K562 (cell line): ENCODE measurements around the gene BCL11A. TPM values are rescaled to one million over a fixed set of nuclear protein-coding genes. Genes with fewer than 3 reads are reported as not detected.

Experiments used
- ATAC-seq: fragments of 200-7000 bp; cut with Tn5 transposase; 3 replicates; pipeline ENCODE4 v1.9.1; 2020; ENCODE audit warnings: moderate library complexity
- BruUV-seq: library from RNA; stranded (reverse); fragments of 400-500 nt; replicated peaks from 2 replicates; lab custom pipeline; 2021; lab: Mats Ljungman, UMichigan
- CTCF ChIA-PET: fragments of 300-600 bp; formaldehyde crosslinking; extraction: SDS; loops from one replicate; lab custom pipeline; 2021; ENCODE audit warnings: low intra/inter-chr PET ratio; lab: Yijun Ruan, JAX
- POLR2A ChIA-PET: fragments of 300-600, 350-650 bp; sonication (Branson Sonifier 250); formaldehyde crosslinking; extraction: SDS; loops from one replicate; lab custom pipeline; 2021; ENCODE audit warnings: antibody characterized with exemption, inconsistent platforms; lab: Yijun Ruan, JAX
- DNase-seq, 4 experiments: peaks; one replicate each; pipeline versions ENCODE4 v3.0.0 to v3.0.0-alpha.2; 2011 to 2018; ENCODE audit warnings: low spot score in 3 of 4, mixed read lengths in 3 of 4; ENCODE audit errors: extremely low read depth in 1 of 4
- FAIRE-seq: peaks from 2 replicates; lab custom pipeline; 2011; peaks lifted over from hg19 to GRCh38; lab: Jason Lieb, UNC
- H2AFZ ChIP-seq: 2 replicates; pipeline ENCODE4 v1.6.0; 2011; ENCODE audit warnings: low read depth, low read length, control low read depth, inconsistent platforms
- H3K27ac ChIP-seq: fragments of 200-600 bp; 3 replicates; pipeline ENCODE4 v1.8.0; 2011; ENCODE audit warnings: low read depth, mild to moderate bottlenecking, control low read depth, inconsistent platforms, low read length, moderate library complexity, mixed read lengths; ENCODE audit errors: extremely low read depth
- H3K27me3 ChIP-seq, 2 experiments: fragments of 300-600 bp in 1 of 2; 2 replicates in 1 of 2; 3 replicates in 1 of 2; pipeline versions ENCODE4 v1.6.0 to v1.8.0; 2011; ENCODE audit warnings: inconsistent platforms in 2 of 2, low read length in 2 of 2, mild to moderate bottlenecking in 1 of 2, mixed read lengths in 1 of 2, moderate library complexity in 1 of 2; ENCODE audit not compliant: control insufficient read depth in 2 of 2, insufficient read depth in 2 of 2
- H3K36me3 ChIP-seq: fragments of 300-600 bp; 3 replicates; pipeline ENCODE4 v1.8.0; 2011; ENCODE audit warnings: mild to moderate bottlenecking, low read length, inconsistent platforms; ENCODE audit not compliant: control insufficient read depth, insufficient read depth
- H3K4me1 ChIP-seq, 2 experiments: fragments of 200-600 bp in 1 of 2; replicated peaks in 1 of 2; 2 replicates in 1 of 2; 3 replicates in 1 of 2; pipeline versions ENCODE4 v1.5.1 to v1.8.0; 2011; ENCODE audit warnings: inconsistent platforms in 2 of 2, low read length in 2 of 2, mild to moderate bottlenecking in 1 of 2, mixed read lengths in 1 of 2, moderate library complexity in 1 of 2; ENCODE audit not compliant: control insufficient read depth in 2 of 2, insufficient read depth in 2 of 2
- H3K4me2 ChIP-seq: 2 replicates; pipeline ENCODE4 v1.6.1; 2011; ENCODE audit warnings: low read length, control low read depth, inconsistent platforms, mixed read lengths; ENCODE audit not compliant: insufficient read depth
- H3K4me3 ChIP-seq: fragments of 200-600 bp; sonication (generic), shearing (Covaris generic); 2 replicates; pipeline ENCODE4 v1.5.1; 2016; ENCODE audit warnings: control low read depth, inconsistent platforms
- H3K79me2 ChIP-seq: fragments of 200-600 bp; 3 replicates; pipeline ENCODE4 v1.8.0; 2011; ENCODE audit warnings: low read length, inconsistent platforms; ENCODE audit not compliant: control insufficient read depth, insufficient read depth
- H3K9ac ChIP-seq, 2 experiments: 2 replicates each; pipeline versions ENCODE4 v1.6.0 to v1.6.1; 2011; ENCODE audit warnings: low read depth in 2 of 2, low read length in 2 of 2, control low read depth in 1 of 2, inconsistent platforms in 1 of 2, mild to moderate bottlenecking in 1 of 2, mixed read lengths in 1 of 2; ENCODE audit not compliant: insufficient read depth in 1 of 2
- H3K9me1 ChIP-seq: one replicate; pipeline ENCODE4 v1.6.0; 2011; ENCODE audit warnings: inconsistent platforms, mild to moderate bottlenecking, low read length, moderate library complexity; ENCODE audit not compliant: control insufficient read depth, insufficient read depth
- H3K9me3 ChIP-seq: replicated peaks from 2 replicates; pipeline ENCODE4 v1.5.1; 2011; ENCODE audit warnings: low read depth, low read length, inconsistent platforms; ENCODE audit not compliant: control insufficient read depth, insufficient read depth
- H4K20me1 ChIP-seq: replicated peaks from 2 replicates; pipeline ENCODE4 v1.6.1; 2011; ENCODE audit warnings: low read length, inconsistent platforms, mixed read lengths; ENCODE audit not compliant: control insufficient read depth, insufficient read depth
- CREM ChIP-seq: IDR thresholded peaks from 2 replicates; pipeline ENCODE4 v1.6.1; 2014; ENCODE audit warnings: antibody characterized with exemption, low read depth
- FOXJ2 ChIP-seq: fragments of 200-800 bp; sonication (Bioruptor generic); IDR thresholded peaks from 2 replicates; pipeline ENCODE4 v1.6.1; 2016; ENCODE audit warnings: missing genetic modification characterization, missing compliant biosample characterization
- STAT5A ChIP-seq: IDR thresholded peaks from 2 replicates; pipeline ENCODE4 v1.6.1; 2012; ENCODE audit warnings: low read length, inconsistent platforms, borderline replicate concordance
- ZNF696 ChIP-seq: fragments of 250-450 bp; sonication (Bioruptor Pico); conservative IDR thresholded peaks from 2 replicates; pipeline ENCODE4 v1.4.0; 2020; ENCODE audit warnings: mild to moderate bottlenecking, moderate library complexity
- WGBS: fragments of 100-300 bp; shearing (Covaris generic); methylation state at CpG from one replicate; pipeline ENCODE4 v1.1.6; 2016; ENCODE audit warnings: low coverage, mixed read lengths; ENCODE audit not compliant: insufficient coverage; ENCODE audit errors: missing lambda C conversion rate; 5-methylcytosine and 5-hydroxymethylcytosine counted together
- in situ Hi-C: fragments of 300-500 bp; cut with MboI; formaldehyde crosslinking; loops from 4 replicates; pipeline ENCODE4 v1.15.0; 2018; ENCODE audit warnings: inconsistent platforms, mixed read lengths
- intact Hi-C: fragments of 100-400 bp; cut with micrococcal nuclease; formaldehyde crosslinking; loops from 2 replicates; pipeline ENCODE4 v1.14.2; 2022
- polyA plus RNA-seq, 8 experiments: library from polyadenylated mRNA; depleted of rRNA in 4 of 8; stranded (reverse) in 5 of 8; unstranded in 3 of 8; fragments of >200 nt; fragmentation: Nextera tagmentation in 2 of 8; fragmentation: Illumina TruSeq in 1 of 8; extraction: Ambion mirVana in 2 of 8; extraction: Trizol in 1 of 8; gene quantifications; 2 replicates each; pipeline versions ENCODE4 v1.2.1 to v1.2.3, GENCODE V29; 2011 to 2014; ENCODE audit warnings: inconsistent platforms in 1 of 8, missing spikeins in 1 of 8
- total RNA-seq, 7 experiments: library from RNA; depleted of rRNA in 6 of 7; stranded (reverse); fragments of >200 nt in 6 of 7; fragmentation: Illumina TruSeq in 2 of 7; extraction: Trizol in 2 of 7; gene quantifications; 2 replicates each; pipeline versions ENCODE4 v1.2.1 to v1.2.3, GENCODE V29; 2011 to 2021; ENCODE audit warnings: low replicate concordance in 1 of 7
- TF ChIP-seq, protein P1 (sequence below): sonication (generic); formaldehyde crosslinking; IDR thresholded peaks from 2 replicates; pipeline ENCODE4 v1.8.0; 2022; ENCODE audit warnings: mild to moderate bottlenecking, missing genetic modification reagents
- TF ChIP-seq, protein P2 (sequence below), 3 experiments: IDR thresholded peaks in 2 of 3; conservative IDR thresholded peaks in 1 of 3; 2 replicates each; pipeline ENCODE4 v1.5.1; 2011 to 2012; ENCODE audit warnings: low read length in 3 of 3, mild to moderate bottlenecking in 3 of 3, control low read depth in 2 of 3, improper control_type of control experiment in 1 of 3, inconsistent platforms in 1 of 3, low read depth in 1 of 3, mixed read lengths in 1 of 3, moderate library complexity in 1 of 3; ENCODE audit not compliant: insufficient read depth in 2 of 3

Gene BCL11A
- total and polyA plus RNA-seq, 9 of the 15 experiments (the other 6 are each of a cell fraction or from before 2014, with no cell fraction given) = 0.13 TPM; not detected in 8

DNA sequence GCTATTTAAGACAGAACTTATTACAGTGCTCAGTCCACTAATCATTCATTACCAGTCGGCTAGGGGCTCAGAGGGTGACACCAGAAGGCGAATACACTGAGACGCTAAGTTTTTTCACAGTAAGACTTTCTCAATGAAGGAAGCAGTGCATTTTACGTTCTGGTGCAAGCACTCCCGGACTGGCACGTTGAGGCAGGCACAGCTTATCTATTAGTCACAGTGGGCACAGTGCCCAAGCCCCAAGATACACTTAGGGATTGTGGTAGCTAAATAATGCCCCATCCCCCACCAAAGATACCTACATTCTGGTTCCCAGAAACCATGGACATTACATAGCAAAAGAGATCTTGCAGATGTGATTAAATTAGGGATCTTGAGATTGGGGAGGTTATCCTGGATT, 32.6 kb upstream of the BCL11A start:
- no peaks in the 10 kb centered on the region for H3K79me2 ChIP-seq
- H4K20me1 ChIP-seq = no peaks in the 10 kb centered on the region
- no peak overlapping the region for H3K27ac ChIP-seq
- ChIA-PET CTCF (no interaction called here), POLR2A (interaction anchor here (0.5 to 0.6 kb wide), 3 partner anchors 15 to 633 kb away, joined by 3 to 4 read pairs (median 3); no protein-coding TSS in a partner anchor)
- DNase-seq (no peak), FAIRE-seq (no peak), ATAC-seq (no peak)
- H3K9ac ChIP-seq = no peak overlapping the region
- in situ Hi-C loops = no loop called here
- no peak for TF ChIP-seq ZNF696
- TF ChIP-seq, protein P1, sequence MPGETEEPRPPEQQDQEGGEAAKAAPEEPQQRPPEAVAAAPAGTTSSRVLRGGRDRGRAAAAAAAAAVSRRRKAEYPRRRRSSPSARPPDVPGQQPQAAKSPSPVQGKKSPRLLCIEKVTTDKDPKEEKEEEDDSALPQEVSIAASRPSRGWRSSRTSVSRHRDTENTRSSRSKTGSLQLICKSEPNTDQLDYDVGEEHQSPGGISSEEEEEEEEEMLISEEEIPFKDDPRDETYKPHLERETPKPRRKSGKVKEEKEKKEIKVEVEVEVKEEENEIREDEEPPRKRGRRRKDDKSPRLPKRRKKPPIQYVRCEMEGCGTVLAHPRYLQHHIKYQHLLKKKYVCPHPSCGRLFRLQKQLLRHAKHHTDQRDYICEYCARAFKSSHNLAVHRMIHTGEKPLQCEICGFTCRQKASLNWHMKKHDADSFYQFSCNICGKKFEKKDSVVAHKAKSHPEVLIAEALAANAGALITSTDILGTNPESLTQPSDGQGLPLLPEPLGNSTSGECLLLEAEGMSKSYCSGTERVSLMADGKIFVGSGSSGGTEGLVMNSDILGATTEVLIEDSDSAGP (CRISPR knock-in tag) = no peak
- TF ChIP-seq CREM = no peak
- no peak for TF ChIP-seq FOXJ2 (tag)
- TF ChIP-seq, protein P2, sequence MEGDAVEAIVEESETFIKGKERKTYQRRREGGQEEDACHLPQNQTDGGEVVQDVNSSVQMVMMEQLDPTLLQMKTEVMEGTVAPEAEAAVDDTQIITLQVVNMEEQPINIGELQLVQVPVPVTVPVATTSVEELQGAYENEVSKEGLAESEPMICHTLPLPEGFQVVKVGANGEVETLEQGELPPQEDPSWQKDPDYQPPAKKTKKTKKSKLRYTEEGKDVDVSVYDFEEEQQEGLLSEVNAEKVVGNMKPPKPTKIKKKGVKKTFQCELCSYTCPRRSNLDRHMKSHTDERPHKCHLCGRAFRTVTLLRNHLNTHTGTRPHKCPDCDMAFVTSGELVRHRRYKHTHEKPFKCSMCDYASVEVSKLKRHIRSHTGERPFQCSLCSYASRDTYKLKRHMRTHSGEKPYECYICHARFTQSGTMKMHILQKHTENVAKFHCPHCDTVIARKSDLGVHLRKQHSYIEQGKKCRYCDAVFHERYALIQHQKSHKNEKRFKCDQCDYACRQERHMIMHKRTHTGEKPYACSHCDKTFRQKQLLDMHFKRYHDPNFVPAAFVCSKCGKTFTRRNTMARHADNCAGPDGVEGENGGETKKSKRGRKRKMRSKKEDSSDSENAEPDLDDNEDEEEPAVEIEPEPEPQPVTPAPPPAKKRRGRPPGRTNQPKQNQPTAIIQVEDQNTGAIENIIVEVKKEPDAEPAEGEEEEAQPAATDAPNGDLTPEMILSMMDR (IDR thresholded peaks at IDR 0.05 in 2 of 3, conservative IDR thresholded peaks at IDR 0.05 in 1 of 3; ENCODE audit: insufficient read depth in 2 of 3, low read depth in 1 of 3, low read length in 3 of 3) = no peak
- no peak for TF ChIP-seq STAT5A
- no peak overlapping the region for H3K4me2 ChIP-seq
- H3K9me1 ChIP-seq = no peaks in the 10 kb centered on the region
- intact Hi-C loops = loop anchor here (10.0 kb wide), 1 partner anchor 1561 kb away; no protein-coding TSS in a partner anchor
- WGBS = 0% methylated on average over 6 of the region's 6 CpGs
- no TSS peak for BruUV-seq
- no peak overlapping the region for H2AFZ ChIP-seq
- peaks cover 9 to 26% of the 10 kb centered on the region in 2 experiments; a peak in 4 of 5 replicates for H3K27me3 ChIP-seq
- no peaks in the 10 kb centered on the region for H3K9me3 ChIP-seq
- H3K4me3 ChIP-seq = no peak overlapping the region
- peaks cover 0 to 7% of the 10 kb centered on the region in 2 experiments; a peak in 2 of 5 replicates for H3K4me1 ChIP-seq
- H3K36me3 ChIP-seq = no peaks in the 10 kb centered on the region
